HG03469 (cell line): ENCODE results near the gene ANTKMT.

ENCODE experiments used
- ATAC-seq: cut with Tn5 transposase; IDR thresholded peaks from one replicate; pipeline ENCODE4 v1.9.1; 2021; ENCODE audit warnings: mild to moderate bottlenecking, moderate library complexity, moderate number of reproducible peaks; ENCODE audit not compliant: unreplicated experiment

ANTKMT gene

DNA sequence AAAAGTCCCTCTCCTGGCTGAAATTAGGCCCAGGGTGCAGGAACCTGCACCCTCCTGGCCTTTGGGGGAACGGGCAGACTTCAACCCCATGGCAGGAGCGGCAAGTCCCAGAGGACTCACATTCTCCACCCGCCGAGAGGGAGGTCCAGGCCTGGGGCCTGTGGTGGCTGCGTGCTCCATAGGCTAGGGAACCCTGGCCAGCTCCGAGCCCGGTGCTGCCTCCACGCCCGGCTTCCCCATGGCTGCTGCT, 5.2 kb downstream of the ANTKMT start:
- ATAC-seq: no peak

- no peak for ATAC-seq
Measured at GRCh38 chr16:726438-727290, 5.7 kb downstream of the ANTKMT start, which contains the start of the genes CCDC78 and HAGHL. TSS of gene CCDC78 (minus strand) at chr16:726443. CDS start at chr16:726367, 76 bp downstream. TSS of gene HAGHL (plus strand) at chr16:727106. CDS start at chr16:727510, 404 bp downstream.

DNA sequence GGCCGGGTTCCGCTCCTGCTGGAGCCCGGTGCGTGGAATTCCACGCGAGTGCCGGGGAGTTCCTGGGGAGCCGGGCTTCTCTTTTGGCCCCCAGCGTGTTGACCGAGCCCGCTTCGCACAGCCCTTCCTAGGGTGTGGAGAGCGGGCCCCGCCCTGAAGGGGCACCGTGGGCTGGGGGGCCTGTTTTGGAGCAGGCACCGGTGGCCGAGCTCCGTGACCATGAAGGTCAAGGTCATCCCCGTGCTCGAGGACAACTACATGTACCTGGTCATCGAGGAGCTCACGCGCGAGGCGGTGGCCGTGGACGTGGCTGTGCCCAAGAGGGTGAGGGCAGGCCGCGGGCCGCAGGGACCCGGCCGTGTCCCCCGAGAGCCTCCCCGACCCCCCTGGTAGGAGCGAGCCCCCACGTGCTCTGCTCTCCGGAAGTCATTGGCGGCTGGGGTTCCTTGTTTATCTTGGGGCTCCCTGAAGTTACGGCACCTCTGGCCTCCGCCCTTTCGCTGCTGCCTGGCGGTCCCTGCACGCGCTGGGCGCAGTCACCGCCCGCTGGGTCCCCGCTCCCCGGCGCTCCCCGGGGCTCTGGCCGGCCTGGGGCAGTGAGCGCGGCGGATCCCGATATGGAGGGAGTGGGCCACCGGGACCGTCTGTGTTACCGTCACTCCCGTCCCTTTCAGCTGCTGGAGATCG, 6.5 kb downstream of the ANTKMT start:
- ATAC-seq: no peak

GRCh38 chr16:728131-728889, 7.4 kb downstream of the ANTKMT start:
- no peak for ATAC-seq

GRCh38 chr16:728890-729744, 8.2 kb downstream of the ANTKMT start:
- ATAC-seq: no peak

GRCh38 chr16:729768-730665, 9.1 kb downstream of the ANTKMT start:
- no peak for ATAC-seq

- no peak for ATAC-seq
Measured at GRCh38 chr16:730666-731509, 9.9 kb downstream of the ANTKMT start.

GRCh38 chr16:732332-732731, 11.4 kb downstream of the ANTKMT start:
- ATAC-seq: no peak

- no peak for ATAC-seq
Measured at GRCh38 chr16:732936-733335, 12.0 kb downstream of the ANTKMT start.

GRCh38 chr16:733382-734207, 12.6 kb downstream of the ANTKMT start:
- no peak for ATAC-seq

GRCh38 chr16:734208-734980, 13.4 kb downstream of the ANTKMT start:
- ATAC-seq: no peak

DNA sequence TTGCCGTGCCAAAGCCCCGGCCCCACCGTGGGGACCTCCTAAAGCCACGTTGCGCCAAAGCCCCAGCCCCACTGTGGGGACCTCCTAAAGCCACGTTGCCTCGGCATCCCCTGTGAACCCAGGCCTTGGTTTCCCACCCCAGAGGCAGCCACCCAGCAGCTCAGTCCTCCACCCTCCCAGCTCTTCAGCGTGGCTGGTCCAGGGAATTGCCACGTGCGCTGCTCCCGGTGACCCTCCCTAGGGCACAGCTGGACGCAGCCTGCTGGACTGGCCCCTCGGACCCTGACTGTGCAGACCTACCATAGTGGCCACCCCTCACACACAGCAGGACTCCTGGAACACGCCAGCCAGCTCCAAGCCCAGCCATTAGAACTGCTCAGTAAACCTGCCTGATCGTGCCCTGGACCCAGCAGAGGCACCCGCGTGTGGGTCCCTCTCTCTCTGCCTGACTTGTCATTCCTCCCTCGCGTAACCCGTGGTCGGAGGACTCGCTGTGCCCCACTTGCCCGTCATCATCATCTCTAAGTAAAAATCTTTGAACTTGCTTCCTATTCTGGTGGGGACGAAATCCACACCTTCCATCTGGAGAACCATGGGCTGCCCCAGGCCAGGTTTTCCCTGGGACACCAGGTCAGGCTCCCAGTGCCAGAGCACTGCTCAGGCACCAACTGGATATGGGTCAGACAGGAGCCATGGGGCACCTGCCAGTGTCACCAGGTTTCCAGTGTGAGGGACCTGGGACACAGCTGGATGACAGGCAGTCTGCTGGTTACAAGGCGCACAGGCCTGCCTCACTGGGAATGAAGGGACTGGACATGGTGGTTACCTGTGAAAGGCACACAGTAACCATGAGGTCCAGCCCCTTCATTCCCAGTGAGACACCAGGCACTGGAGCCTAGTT, 14.3 kb downstream of the ANTKMT start:
- ATAC-seq: no peak

DNA sequence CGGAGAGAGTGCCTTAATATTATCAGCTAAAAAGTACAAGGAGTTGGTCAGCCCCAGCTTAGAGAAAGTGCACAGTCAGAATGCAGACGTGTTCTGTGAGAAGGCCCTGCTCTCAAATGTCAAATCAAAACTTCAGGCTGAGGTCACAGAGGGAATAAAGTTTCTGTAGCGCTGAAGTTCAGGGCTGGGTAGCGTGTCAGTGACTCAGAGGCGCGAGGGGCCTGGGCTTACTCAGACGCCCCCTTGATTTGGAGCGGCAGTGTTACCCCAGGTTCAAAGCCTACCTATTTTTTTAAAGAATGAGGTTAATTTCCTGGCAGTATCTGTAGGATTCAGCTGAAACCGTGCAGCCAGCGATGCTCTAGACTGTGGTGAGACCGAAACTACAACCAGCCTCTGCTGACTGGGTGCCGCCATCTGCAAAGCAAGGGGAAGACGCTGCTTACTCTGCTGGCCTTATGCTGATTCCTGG, 15.1 kb downstream of the ANTKMT start:
- no peak for ATAC-seq

GRCh38 chr16:736936-737481, 16.1 kb downstream of the ANTKMT start:
- ATAC-seq: no peak

GRCh38 chr16:739560-740458, 18.9 kb downstream of the ANTKMT start:
- ATAC-seq: no peak
